NCI-H187 treated with DMSO at 0.1 percent for 48 hours (cell line): ENCODE measurements around the gene ARID5B.

ENCODE experiments used
- DNase-seq: peaks from one replicate; lab custom pipeline; 2025; lab: John Stamatoyannopoulos, UW

Gene ARID5B

DNA sequence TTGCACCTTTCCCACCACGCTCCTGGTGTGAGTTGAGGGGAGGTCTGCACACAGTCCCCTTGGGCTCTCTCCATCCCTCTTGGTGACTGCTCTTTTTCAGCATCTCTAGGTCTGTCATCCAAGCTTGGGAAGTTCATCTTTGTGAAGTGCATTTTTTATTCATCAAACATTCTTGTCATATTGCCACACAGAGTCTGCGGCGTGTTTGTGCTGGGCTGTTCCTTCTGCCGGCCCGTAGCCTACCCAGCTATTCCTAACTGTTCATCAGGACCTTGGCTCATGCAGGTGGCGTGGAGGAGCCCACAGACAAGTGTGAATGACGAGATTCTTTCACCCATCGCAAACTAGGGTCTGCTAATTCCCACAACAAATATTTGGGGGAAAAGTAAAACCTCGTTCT lies 202.4 kb downstream of the ARID5B start:
- no peak for DNase-seq

DNA sequence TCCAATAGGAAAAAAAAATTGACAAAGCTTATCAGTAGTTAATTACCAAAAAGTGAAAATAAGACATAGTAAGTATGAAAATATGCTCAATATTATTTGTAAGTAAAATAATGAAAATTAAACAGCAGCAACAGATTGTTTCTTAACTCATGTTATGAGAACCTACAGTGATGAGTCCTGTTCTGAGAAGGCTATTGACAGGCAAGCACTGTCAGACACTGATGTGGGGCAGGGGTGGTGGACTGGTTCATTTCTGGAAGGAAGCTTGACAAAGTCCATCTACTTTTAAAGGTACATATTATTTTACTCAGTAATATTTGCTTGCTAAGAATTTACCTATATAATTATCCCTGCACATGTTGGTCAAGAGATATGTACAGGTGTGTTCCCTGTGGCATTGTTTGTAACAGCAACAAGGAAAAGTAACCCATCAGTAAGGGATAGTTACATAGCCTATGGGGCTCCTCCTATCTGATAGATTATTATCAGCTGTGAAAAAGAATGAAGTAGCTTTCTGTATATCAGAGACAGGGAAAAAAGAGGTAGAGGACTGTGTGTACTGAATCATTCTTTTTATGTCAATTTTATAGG lies 205.5 kb downstream of the ARID5B start:
- no peak for DNase-seq

DNA sequence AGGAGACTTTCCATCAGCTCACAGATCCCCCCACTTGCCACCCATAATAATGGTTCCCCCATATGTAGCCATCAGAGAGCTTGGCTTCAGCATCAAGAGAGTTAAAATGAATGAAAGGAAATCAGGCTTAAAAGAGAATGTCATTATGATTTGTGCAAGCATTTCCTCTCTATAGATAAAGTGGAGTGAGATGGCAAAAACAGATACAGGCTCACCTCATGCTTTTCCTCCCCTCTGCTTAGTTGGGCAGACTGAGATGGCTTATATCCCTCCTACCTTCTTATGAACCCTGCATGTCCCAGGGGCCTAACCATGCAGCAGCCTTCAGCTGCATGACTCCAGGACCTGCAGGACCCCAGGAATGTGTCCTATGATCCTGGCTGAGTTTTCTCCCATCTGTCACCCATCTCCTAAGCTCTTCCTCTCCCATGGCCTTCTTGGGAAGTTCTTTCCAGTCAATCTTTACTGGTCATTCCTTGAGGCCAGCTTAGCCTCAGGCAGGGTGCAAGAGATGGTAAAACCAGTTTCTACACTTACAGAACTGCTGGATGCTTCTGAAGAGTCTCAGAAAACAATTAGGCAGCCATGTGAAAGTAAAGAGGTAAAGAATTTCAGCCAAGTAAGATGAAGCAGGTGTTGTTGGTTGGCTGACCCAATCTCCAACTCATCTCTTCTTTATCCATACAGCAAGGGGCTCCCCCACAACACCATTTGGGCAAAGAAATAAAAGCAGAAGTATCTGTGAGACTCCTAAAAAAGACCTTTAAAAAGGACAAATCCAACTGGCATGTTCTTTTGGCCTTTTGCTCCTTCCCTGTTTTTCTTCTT lies 207.5 kb downstream of the ARID5B start:
- no peak for DNase-seq

DNA sequence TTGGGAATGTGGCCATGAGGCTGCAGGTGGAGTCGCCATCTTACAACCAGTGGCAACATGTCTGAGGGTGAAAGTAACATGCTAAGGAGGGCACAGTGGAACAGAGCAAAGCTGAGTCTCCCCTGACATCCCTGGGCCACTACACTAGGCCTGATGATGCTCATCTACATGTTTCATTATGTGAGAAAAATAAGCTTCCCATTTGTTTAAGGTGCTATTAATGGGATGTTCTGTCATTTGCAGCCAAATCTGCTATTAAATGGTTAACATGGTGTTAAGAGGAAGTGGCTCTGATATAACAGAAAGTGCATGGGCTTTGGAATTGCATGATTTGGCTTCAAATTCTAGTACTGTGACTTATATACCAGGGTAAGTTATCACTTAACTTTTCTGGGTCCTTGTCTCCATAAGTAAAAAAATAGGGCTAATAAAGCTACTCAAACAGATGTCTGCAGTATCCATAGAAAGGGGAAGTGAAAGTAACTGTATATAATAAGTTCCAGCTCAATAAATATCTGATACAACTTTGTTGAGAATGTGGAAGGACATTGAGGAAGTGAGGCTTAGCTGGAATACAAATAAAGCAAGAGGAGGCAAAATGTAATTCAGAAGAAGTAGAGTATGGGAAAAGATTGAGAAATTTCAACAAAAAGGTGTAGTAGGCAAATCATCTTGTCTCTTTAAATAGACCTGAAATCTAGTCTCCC lies 208.2 kb downstream of the ARID5B start:
- no peak for DNase-seq

DNA sequence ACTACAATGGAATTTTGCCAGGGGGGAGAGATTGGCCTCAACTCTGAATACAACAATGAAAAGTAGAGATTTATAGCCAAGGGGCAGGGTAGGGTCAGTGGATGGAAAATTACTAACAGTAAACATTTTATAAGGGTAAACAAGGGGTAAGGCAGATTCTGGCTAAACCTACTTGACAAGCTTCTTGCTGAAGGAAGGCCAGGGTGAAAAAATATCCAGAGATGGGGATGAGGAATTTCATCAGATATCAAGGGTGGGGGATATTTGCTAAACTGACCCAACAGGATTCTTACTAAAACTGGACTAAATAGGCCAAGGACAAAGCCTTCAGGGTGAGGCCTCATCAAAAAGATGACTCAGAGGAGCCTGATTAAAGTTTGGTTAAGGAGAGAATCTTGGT lies 210.8 kb downstream of the ARID5B start:
- no peak for DNase-seq

DNA sequence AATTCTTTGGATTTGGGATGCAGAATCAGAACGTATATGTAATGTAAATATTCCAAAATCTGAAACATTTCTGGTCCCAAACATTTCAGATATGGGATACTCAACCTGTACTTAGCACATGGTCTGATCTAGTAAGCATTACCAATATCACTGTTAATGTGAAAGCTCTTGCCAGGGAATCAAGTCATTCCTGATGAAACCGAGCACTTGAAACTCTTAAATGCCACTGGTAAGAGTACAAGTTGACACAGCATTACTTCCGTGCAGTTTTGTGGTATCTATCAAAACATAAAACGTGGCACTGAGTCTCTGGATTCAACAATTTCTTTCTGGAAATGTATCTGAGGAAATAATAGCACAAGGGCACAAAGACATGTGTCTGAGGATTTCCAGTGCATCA lies 211.5 kb downstream of the ARID5B start:
- DNase-seq: no peak

DNA sequence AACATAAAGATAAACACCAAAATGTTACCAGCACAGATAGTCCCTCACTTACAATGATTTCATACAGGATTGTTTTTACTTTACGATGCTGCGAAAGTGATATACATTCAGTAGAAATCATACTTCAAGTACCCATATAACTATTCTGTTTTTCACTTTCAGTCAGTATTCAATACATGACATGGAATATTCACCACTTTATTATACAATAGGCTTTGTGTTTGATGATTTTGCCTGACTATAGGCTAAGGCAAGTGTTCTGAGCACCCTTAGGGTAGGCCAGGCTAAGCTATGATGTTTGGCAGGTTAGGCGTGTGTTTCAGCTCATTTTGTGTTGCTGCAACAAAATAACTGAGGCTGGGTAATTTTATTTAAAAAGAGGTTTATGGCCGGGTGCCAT lies 212.2 kb downstream of the ARID5B start:
- no peak for DNase-seq

DNA sequence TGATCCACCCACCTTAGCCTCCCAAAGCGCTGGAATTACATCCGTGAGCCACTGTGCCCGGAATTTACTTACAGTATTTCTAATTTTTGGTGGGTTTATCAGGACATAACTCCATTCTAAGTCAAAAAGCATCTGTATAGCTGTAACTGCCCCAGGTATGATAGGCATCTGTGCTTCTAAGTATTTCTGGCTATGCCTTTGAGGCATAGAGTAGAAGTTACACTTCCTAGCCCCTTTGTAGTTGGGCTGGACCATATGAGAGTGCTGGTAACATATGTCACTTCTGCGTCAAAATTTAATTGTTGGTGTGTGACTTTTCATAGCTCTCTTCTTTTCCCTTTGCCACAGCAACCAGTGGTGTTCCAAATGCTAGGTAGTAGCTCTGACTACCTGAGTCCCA lies 213.8 kb downstream of the ARID5B start:
- DNase-seq: no peak

DNA sequence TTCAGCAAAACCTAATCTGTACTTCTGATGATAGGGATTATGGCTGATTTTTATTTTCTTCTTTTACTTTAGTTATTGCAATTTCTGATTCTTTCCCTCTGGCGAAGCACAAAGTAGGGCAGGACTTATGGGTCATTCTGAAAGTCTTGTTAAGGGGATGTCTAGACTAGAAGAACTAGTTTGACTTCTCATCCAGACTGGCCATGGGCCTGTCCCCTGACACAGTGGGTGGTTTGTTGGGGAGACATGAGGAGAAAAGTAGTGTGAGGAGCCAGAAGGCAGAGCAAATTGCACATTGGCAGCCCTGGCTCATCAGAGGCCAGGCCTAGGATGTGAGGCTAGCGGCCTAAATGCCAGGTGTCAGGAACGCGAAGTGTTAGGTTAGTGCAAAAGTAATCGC lies 214.3 kb downstream of the ARID5B start:
- DNase-seq: no peak

DNA sequence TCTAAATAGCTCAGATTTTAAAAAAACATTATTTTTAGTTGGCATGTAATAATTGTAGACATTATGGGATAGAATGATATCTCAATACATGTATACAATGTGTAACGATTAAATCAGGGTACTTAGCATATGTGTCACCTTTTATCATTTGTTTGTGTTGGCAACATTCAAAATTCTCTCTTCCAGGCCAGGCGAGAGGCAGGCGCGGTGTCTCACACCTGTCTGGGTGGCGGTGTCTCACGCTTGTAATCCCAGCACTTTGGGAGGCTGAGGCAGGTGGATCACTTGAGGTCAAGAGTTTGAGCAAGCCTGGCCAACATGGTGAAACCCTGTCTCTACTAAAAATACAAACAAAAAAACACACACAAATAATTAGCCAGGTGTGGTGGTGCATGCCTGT lies 215.4 kb downstream of the ARID5B start:
- DNase-seq: no peak

DNA sequence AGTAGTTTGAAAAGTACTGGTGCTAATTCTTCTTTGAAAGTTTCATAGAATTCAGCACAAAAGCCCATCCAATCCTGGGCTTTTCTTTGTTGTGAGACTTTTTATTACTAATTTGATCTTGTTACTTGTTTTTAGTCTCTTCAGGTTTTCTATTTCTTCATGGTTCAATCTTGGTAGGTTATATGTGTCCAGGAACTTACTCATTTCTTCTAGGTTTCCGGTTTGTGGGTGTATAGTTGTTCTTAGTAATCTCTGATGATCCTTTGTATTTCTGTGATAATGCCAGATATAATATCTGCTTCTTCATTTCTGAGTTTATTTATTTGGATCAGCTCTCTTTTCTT lies 219.7 kb downstream of the ARID5B start:
- no peak for DNase-seq

DNA sequence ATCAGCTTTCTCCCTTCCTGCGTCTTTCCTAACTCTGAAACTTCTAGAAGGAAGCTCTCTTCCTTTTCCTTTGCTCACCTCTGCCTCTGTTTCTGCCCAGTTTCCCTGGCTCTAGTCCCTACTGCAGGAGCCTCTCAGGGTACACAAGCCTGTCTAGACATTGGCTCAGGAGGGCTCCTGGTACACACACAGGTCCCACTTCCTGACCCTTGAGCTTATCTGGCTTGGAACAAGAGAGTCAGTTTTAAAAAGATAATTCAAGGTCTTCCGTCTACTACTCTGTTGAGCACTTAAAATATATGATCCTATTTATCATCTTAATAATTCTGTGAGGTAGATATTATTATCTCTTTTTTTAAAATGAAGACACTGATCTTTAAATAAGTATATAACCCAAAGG lies 226.5 kb downstream of the ARID5B start:
- DNase-seq: no peak

DNA sequence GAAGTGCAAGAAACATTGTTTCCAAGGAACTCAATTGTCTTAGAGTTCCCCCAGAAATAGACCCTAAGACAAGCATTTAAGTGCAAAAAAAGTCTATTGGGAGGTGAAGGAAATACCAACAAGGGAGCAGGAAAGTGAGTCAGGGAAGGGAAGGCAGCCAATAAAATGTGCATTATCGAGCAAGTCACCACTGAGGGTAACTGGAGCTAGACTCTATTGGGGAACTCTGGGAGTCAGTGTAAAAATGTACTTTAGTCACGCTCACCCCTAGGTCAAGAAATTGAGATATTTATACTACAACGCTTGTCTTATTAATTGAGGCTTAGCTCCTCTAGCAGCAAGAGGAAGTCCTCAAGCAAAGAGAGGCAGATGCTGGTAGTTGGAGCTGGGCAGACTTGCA lies 229.4 kb downstream of the ARID5B start:
- DNase-seq: no peak

DNA sequence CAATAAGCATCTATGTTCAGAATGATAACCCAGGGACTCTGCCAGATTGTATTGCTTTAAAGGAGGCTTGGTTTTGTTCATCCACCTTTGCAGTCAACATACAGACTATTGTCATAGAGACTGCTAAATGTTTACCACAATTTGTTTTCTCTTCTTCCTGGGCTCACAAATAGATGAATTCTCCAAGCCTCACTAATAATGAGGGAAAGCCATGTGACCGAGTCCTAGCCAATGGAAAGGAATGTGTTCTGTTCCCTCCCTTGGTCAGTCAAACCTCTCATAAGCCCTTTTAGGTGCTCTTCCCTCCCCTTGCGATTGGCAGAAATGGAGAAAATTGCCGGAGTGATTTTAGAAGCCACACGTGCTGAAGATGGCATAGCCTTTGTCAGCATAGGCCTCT lies 230.2 kb downstream of the ARID5B start:
- DNase-seq: no peak

DNA sequence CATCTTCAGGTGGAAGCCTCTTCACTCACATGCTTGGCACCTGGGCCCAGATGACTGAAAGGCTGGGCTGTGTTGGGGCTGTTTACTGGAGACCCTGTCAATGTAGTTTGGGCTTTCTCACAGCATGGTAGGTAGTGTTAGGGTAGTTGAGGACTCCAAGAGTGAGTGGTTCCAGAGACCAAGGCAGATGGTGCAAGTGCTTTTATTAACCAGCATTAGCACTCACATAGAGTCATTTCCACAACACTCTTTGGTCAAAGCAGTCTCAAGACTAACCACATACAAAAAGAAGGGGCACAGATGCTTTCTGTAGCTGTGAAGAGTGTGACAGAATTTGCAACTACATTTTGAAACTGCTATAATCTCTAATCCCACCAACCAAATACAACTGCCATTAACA lies 232.1 kb downstream of the ARID5B start:
- DNase-seq: no peak

DNA sequence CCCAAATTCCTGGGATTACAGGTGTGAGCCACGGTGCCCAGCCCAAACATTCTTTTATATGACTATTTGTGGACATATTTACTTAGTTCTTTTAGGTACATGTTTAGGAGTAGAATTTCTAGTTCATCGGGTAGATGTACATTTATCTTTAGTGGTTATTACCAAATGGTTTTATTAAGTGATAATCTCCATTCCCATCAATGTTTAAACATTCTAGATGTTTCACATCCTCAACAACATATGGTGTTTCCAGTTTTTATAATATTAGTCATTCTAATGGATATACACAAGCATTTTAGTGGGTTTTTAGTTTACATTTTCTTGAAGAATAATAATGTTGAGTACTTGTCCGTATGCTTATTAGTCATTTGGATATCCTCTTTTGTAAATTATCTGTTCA lies 235.4 kb downstream of the ARID5B start:
- DNase-seq: no peak
